GM12874 (cell line): ENCODE data around the gene GCLC.

Experiments used
- CTCF ChIP-seq: IDR thresholded peaks from 2 replicates; pipeline ENCODE4 v1.5.1; 2011; ENCODE audit warnings: low read depth, mild to moderate bottlenecking, control low read depth, low read length, moderate library complexity; ENCODE audit not compliant: insufficient read depth

Gene GCLC

GRCh38 chr6:53584726-53585125, 39.8 kb upstream of the GCLC start:
- no peak for TF ChIP-seq CTCF

GRCh38 chr6:53583451-53583850, 38.5 kb upstream of the GCLC start:
- no peak for TF ChIP-seq CTCF

- TF ChIP-seq CTCF: no peak
Observed at GRCh38 chr6:53582963-53583362, 38.1 kb upstream of the GCLC start.

- TF ChIP-seq CTCF: no peak
Observed at GRCh38 chr6:53581856-53582255, 37.0 kb upstream of the GCLC start.

GRCh38 chr6:53581173-53581773, 36.4 kb upstream of the GCLC start:
- no peak for TF ChIP-seq CTCF

- no peak for TF ChIP-seq CTCF
Observed at GRCh38 chr6:53579338-53579737, 34.4 kb upstream of the GCLC start.

GRCh38 chr6:53578371-53578770, 33.5 kb upstream of the GCLC start:
- no peak for TF ChIP-seq CTCF
